GM18870 (cell line): Measurements from ENCODE around the gene IQCC.

Experiments
- ATAC-seq: cut with Tn5 transposase; IDR thresholded peaks from one replicate; pipeline ENCODE4 v1.9.1; 2021; ENCODE audit warnings: moderate library complexity; ENCODE audit not compliant: unreplicated experiment

The IQCC gene

DNA sequence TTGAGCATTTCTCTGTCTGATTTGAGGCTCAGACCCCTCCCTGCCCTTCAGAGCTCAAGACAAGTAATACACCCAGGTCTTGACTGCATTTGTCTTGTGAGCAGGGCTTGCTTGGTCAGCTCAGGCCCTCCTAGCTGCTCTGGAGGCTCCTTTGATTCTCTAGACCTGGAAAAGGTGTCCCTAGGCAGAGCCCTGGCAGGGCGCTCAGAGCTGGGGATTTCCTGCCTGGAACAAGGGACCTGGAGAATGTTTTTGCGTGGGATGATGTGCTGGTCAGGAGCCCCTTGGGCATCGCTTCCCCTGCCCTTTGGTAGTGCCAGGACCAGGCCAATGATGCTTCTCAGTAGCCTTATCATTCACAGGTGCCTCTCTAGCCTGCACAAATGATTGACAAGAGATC, 9.9 kb upstream of the IQCC start:
- ATAC-seq = no peak

DNA sequence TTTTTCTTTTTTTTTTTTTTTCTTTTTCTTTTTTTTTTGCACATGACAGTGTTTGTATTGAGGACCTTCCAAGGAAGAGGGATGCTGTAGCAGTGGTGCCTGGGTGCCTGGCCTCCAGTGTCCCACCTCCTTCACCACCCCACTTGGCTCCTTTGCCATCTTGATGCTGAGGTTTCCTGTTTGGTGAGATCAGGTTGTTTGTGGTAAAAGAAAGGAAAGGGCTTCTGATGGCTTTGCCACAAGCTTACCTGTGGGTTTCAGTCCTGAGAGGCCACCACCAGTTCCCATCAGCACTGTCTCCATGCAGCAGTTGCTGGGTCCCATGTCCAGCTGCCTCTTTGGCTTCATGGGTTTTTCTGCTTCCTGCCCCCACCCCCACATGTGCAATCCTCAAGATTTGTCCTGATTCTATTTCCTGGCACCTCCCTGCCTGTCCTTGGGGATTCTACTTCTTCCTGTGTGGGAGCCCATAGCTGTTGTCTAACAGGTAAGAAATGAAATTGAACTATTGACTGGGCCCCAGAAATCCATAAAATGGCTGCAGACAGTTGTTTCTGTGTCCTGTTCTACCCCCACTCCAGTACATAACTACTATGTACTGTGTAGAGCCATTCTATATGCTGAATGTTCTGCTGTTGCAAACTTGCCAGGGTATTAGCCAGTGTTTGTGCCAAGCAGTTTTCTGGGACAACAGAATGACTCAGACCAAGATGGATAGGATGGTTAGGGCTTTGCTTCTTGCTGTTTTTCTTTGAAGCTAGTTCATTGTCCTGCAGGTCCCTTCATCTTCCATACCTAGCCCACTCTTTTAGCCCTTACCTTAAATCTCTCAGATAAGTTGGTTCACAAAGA, 9.3 kb upstream of the IQCC start:
- no peak for ATAC-seq

DNA sequence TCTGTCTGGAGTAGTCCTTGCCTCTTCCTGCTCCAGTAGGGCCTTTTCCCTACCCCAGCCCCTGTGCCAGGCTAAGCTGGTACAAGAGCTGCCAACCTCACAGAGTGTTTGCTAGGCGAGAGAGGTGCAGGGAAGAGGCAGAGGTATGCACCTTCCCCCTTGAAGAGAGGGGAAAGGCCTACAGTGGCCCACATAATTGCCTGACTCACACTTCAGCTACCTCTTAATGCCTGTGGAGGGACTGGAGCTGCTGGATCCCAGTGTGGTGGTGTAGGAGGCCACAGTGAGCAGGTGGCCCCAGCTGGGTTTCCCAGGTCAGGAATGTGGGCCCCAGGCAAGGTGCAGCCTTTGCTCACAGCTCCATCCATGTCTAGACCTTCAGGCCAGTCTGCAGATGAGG, 8.4 kb upstream of the IQCC start:
- no peak for ATAC-seq

DNA sequence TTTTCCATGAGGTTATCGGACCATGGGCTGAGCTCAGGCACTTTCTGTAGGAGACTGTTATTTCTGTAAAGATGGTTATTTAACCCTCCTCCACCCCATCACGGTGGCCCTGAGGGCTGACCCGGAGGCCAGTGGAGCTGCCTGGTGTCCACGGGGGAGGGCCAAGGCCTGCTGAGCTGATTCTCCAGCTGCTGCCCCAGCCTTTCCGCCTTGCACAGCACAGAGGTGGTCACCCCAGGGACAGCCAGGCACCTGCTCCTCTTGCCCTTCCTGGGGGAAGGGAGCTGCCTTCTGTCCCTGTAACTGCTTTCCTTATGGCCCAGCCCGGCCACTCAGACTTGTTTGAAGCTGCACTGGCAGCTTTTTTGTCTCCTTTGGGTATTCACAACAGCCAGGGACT, 7.6 kb upstream of the IQCC start:
- ATAC-seq = no peak

DNA sequence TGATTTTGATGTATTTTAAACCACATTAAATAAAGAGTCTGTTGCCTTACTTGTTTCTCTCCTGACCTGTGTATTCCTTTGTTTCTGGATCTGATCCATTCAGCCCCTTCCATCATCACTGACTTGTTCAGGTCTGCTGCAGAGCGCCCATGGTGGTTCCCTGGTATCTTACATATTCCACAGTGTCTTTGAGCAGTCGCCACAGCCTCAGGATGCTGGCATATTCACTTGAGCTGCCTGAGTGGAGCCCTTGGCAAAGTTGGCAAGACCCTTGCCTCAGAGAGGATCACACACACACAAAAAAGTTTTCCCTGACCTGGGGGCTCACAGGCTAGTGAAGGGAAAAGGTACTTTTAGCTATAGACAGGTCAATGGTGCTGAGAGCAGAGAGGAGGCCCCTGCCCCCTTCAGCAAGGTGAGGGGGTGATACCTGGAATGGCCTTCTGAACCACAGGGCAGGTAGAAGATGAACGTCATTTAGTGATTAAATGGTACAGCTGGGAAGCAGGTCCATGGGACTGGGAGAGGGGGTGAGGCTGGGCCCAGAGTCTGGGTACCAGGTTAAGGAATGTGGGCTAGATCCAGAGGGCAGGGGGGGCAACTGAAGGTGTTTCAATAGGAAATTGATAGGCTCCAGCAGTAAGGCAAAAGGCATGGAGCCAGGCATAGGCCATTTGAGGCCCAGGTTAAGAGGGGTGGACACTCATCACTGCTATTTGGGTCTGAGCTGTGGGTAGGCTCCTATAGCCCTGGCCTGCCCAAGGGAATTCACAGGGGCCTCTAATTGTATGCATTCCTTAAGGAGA, 7.0 kb upstream of the IQCC start:
- ATAC-seq = no peak

DNA sequence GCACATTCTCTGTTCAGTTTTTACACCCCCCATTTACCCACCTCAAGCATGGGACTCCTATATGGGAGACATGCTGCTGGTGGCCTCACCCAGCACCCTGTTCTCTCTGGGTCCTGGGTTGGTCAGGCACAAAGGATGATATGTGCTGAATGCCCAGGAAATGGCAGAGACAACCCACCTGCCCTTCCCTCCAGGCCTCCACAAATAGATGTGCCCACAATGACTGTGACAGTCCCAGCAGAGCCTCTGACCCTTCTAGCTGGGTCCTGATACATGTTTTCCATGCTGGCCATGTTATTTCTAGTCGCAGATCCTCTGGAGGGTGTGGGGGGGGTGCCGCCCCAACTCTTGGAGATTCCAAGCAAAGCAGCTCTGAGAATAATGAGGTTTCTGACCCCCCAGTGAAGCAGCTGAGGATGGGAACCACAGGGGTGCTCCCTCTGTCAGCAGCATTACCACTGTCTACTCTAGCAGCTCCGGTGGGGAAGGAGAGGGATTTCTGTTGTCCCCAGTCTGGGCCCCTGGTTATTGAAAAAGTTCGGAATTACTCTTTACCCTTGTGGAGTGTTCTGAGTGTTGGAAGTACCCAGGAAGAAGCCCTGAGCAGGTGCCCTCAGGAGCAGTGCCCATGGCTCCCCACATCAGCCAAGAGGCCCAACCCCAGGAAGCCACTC, 6.3 kb upstream of the IQCC start:
- no peak for ATAC-seq

DNA sequence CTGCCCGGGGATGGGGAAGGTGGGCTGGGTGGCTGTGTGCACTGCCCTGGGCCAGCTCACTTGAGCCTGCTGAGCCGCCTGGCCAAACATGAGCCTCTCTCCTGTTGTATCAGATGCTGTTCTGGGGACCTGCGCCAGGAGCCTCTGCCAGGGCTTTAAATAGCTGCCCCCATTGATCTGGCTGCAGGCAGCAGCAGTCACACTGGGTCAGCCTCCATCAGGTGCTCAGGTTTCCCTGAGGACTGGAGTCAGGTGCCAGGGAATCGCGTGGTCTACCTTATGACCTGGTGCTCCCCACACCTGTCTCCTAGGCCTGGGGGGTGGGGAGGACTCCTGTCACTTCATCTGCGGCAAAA, 5.8 kb upstream of the IQCC start:
- ATAC-seq = no peak

DNA sequence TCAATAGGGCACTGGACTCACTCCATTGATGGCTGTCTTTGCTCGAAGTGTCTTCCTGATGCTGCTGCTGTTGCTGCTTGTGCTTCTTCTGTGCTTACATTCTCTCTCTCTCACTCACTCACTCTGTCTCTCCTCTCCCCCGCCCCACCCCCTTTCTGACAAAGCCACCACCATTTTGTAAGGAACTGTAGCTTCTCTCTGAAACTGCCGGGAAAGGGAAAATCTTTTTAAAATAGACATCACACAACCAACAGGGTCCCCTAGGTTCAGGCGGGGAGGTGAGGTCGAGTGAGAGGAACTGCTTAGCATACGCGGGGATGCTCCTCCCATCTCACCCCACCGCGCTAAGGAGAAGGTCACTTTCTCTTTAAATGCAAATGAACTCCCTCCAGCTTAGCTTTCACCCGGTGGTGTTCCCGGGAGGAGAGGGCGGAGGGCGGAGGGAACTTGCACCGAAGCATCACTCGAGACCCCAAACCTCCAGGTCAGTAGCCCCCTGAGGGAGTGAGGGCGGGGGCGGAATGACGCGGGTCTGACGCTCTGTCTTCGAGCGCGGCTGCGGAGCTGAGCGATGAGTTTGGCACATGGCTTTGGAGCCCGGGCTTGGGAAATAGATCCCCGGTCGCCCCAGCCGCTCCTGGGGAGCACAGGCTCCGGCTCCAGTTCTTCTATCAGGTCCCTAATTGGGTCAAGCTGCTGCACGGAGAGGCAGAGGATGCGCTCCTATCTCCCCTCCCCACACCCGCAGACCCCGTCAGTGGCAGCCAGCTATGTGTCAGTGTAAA, 5.1 kb upstream of the IQCC start, which contains the start of gene CCDC28B:
Gene CCDC28B, plus strand, starts transcription at position 370 of the 785 bp plus-strand sequence. CDS start 1,341 bp downstream, outside the sequence.
- ATAC-seq = no peak

DNA sequence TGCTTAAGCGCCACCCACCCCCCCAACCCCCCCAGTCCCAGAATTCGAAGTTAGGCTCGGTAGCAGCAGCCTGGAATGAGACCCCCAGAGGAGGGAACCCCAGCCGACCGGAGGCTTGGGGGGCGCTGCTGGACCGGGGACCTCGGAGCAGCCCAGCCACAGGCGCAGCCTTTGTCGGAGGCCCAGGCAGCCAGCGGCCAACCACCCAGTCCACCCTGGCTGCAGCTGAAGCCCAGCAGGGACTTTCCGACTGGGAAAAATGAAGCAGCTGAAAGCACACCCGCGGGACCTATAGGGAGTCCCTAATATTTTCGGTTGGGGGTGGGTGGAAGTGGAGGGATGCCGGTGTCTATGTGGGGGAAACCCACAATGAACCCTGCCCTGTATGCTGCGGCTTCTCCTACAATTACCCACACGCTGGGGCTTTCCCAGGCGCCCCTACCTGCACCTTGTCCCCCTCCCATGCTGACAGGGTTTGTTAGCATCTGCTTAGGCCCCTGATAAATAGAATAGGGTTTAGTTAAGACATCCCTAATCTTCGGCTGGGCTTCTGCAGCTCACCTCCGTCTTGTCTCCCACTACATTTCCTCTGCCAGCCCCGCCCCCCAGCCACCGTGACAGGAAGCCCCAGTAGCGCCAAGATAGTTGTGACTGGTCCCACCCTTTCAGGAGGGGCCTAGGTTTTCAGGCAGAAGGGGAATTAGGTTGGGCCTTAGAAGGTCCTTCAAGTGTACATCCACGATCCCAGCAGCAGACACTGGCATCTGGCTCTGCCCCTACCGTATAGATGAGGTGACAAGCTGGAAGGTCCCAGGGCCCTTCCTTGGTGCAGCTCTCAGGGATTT, 4.2 kb upstream of the IQCC start:
- peak; percentile 45 for ATAC-seq

DNA sequence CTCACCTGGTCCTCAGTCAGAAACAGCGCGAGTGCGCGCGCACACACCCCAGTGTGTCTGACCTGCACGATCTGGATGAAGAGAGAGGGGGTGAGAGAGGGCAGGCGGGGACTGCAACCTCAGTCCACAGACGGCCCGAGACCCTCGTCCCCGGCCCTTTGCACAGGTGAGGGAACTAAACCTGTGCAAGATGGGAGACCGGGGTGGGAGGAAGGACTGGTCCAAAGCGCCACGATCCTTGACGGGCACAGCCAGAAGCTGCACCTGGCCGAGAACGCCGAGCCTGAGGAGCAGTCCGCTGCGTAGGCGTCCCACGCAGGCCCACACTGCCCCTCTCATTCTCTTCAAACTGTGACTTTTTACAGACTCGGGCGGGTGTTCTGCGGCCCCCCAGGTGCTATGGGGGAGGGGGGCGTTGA, 519 bp upstream of the IQCC start:
- no peak for ATAC-seq

DNA sequence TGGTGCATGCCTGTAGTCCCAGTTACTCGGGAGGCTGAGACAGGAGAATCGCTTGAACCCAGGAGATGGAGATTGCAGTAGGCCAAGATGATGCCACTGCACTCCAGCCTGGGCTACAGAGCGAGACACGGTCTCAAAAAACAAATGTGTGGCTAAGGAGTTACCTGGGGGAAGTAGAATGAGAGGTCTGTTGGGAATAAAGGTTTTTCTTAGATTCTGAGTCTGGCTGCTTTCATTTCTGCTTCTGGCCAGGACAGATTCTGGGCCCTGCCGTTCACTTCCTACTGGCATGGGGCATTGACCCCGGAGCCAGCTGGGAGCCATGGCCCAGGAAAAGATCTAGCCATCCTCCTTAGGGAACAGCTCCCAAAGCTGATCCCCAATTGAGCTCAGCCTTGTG, 3.0 kb downstream of the IQCC start:
- ATAC-seq = no peak

DNA sequence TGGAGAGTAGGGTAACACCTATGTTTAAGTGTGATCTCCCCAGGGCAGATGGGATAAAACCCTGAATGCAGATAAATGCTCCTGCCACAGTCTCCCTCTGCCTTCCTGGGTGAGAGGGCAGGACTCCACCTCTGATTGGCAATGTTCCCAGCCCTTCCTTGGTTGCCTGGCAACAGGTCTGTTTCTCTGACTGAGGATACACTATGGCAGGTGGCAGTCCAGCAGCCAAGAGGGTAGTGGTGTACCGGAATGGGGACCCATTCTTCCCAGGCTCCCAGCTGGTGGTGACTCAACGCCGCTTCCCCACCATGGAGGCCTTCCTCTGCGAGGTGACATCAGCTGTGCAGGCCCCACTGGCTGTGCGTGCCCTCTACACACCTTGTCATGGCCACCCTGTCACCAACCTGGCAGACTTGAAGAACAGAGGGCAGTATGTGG, 3.4 kb downstream of the IQCC start, which contains the start of gene DCDC2B:
Gene DCDC2B, plus strand, starts transcription at position 199 of the 438 bp plus-strand sequence. Its CDS starts 5 bp downstream, at position 204.
- ATAC-seq = no peak

DNA sequence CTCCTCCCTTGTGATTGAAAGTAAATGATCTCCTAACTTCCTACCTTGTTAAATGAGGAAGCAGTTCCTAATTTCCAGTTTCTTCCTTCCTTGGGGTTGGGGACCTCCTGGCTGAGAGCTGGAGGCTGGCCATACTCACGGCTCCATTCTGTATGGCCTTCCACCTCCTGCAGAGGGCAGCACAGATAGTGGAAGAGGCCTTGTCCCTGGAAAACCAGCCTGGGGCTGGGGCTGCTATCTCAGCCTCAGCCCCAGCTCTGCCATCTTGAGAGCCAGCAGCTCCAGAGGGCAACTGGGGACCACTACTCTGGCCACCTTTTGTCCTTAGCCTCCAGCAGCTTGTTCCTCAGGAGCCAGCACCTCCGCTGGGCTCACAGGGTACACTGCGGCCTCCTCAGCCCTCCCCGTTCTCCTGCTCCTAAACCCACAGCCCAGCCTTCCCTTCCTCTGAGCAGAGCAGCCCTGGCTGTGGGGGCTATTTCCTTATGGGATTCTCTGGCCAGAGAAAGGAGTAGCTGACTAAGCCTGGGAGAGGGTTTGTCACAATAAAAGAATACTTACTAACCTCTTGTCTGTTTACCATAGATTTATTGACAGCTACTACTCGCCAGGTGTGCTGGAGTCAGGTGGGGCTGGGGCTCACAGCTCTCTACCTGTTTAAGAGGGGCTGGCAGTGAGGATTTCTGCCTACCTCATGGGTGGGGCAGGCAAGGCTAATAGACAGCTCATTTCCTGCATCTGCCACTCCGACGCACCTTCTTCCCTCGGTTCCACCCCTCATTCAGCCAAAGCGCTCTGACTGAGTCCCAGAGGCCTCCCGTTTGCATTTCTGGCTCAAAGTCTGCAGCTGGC, 10.4 kb downstream of the IQCC start:
- no peak for ATAC-seq

DNA sequence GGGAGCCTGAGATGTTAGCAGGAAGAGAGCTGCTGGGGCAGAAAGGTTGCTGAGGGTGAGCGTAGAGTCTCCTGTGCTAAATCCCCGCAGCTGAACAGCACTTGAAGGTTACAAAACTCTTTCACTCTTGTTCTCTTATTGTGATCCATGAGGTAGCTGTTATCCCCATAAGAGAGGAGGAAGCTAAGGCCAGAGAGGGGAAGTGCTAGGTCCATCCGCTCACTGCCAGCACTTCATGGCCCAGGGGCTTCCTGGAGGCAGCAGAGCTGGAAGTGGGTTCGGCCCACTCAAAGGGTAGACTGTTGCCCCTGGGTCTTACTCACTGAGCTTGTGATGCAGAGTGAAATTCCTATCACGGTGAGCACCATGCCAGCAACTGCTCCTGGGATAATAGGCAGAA, 11.1 kb downstream of the IQCC start:
- no peak for ATAC-seq

DNA sequence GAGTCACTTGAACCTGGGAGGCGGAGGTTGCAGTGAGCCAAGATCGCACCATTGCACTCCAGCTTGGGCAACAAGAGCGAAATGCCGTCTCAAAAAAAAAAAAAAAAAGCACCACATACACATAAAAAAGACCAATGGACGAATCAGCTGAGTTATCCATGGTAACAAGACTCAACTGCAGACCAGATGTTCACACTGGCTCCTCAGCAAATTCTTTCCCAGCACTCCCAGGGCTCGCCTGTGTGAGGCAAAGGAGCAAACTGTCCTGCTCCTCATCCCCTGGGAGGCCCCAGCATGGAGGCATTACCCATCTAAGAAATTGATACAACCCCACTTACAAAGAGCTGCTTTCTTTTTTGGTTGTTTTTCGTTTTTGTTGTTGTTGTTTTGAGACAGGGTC, 13.6 kb downstream of the IQCC start:
- no peak for ATAC-seq

DNA sequence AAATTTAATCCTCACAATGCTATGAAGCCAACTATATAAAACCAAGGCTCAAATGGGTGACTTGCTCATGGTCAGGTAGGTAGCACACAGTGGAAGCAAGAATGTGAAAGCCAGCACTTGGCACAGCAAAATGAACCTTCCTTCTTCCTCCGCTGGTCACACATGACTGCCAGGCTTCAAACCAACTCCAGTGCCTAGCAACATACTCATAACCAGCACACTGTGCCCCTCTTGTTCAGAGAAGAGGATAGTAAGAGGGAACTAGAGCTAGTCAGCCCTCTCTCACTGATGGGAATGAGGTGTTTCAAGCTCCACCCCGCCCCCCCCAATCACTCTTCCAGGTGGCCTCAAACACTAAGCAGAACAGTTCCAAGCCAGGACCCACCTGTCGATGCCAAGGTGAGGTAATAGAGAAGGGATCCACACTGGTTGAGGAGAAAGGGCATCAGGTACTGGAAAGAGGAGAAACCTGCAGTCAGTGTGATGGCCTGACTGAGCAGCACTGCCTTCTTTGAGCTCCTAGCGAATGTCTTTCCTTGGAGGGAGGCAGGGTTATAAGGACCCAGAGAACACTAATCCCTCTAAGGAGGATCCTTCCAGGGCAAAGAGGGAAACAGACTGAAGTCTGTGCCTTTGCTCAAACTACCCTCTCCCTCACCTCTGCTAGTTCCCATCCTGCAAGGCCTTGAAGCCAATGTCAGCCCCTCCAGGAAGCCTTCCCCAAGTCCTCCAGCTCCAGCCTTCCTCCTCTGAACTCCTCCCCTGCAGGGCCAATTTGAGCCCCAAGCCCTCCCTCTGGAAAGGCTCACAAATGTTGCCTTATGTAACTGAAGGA, 15.5 kb downstream of the IQCC start:
- no peak for ATAC-seq

DNA sequence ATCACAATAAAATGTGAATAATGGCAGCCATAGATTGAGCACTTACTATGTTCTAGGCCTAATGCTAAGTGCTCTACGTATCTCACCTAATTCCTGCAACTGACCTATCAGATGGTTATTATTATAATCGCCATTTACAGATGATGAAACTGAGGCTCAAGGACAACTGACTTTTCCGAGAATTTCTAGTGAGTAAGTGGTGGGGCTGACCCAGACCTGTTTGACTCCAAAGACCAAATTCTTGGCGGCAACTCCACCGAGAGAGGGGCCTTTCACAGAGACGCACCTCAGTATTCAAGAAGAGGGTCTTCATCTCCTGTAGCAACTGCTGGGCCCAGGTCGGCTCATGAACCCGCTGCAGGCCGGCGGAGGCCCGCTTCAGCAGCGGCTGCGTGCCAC, 16.1 kb downstream of the IQCC start:
- no peak for ATAC-seq
